Smooth muscle cell (in vitro differentiated cells): Measurements from ENCODE around the gene RAPGEF5. TPM values are rescaled to one million over a fixed set of nuclear protein-coding genes. Genes with fewer than 3 reads are reported as not detected.
A peak's percentile ranks its signal among the peaks of the same experiment; 100 is the strongest.

ENCODE experiments used
- DNase-seq: peaks from one replicate; lab custom pipeline; 2025; ENCODE audit not compliant: unreplicated experiment; lab: John Stamatoyannopoulos, UW
- H2AFZ ChIP-seq: fragments of 200-600 bp; sonication (generic); 2 replicates; pipeline ENCODE4 v1.6.0; 2016; ENCODE audit warnings: antibody characterized with exemption, low read depth, mild to moderate bottlenecking
- H3F3A ChIP-seq: fragments of 200-600 bp; sonication (generic); 2 replicates; pipeline ENCODE4 v1.6.0; 2017; ENCODE audit warnings: antibody characterized with exemption, low read depth
- H3K27ac ChIP-seq: fragments of 200-600 bp; sonication (generic); 2 replicates; pipeline ENCODE4 v1.5.1; 2016; ENCODE audit warnings: low read depth, mild to moderate bottlenecking
- H3K27me3 ChIP-seq: fragments of 200-600 bp; sonication (generic); 2 replicates; pipeline ENCODE4 v1.6.1; 2016; ENCODE audit warnings: low read depth, mild to moderate bottlenecking
- H3K36me3 ChIP-seq: fragments of 200-600 bp; sonication (generic); 2 replicates; pipeline ENCODE4 v1.5.1; 2016; ENCODE audit warnings: low read depth
- H3K4me1 ChIP-seq: fragments of 200-600 bp; sonication (generic); 2 replicates; pipeline ENCODE4 v1.5.1; 2016; ENCODE audit warnings: low read depth
- H3K4me2 ChIP-seq: fragments of 200-600 bp; sonication (generic); 2 replicates; pipeline ENCODE4 v1.6.0; 2016; ENCODE audit warnings: mild to moderate bottlenecking
- H3K4me3 ChIP-seq: fragments of 200-600 bp; sonication (generic); 2 replicates; pipeline ENCODE4 v1.5.1; 2016; ENCODE audit warnings: mild to moderate bottlenecking
- H3K79me2 ChIP-seq: fragments of 200-600 bp; sonication (generic); 2 replicates; pipeline ENCODE4 v1.6.0; 2016; ENCODE audit warnings: low read depth, mild to moderate bottlenecking
- H3K9ac ChIP-seq: fragments of 200-600 bp; sonication (generic); 2 replicates; pipeline ENCODE4 v1.6.0; 2016; ENCODE audit warnings: low read depth
- H3K9me3 ChIP-seq: fragments of 200-600 bp; sonication (generic); replicated peaks from 2 replicates; pipeline ENCODE4 v1.5.1; 2016; ENCODE audit warnings: low read depth
- H4K20me1 ChIP-seq: fragments of 200-600 bp; sonication (generic); 2 replicates; pipeline ENCODE4 v1.6.0; 2016; ENCODE audit warnings: low read depth
- WGBS: methylation state at CpG from one replicate; pipeline ENCODE4 v1.1.7; 2016; ENCODE audit warnings: low lambda C conversion rate; 5-methylcytosine and 5-hydroxymethylcytosine counted together
- polyA plus RNA-seq: library from polyadenylated mRNA; unstranded; fragments of >200 nt; fragmentation: Nextera tagmentation; extraction: Ambion mirVana; gene quantifications from 2 replicates; pipeline ENCODE4 v1.2.1, GENCODE V29; 2016
- total RNA-seq: library from RNA; depleted of rRNA; stranded (reverse); fragments of >200 nt; gene quantifications from 2 replicates; pipeline ENCODE4 v1.2.3, GENCODE V29; 2014
- TF ChIP-seq, protein P1 (sequence below): fragments of 200-600 bp; sonication (generic); IDR thresholded peaks from 2 replicates; pipeline ENCODE4 v1.5.1; 2017; ENCODE audit warnings: borderline replicate concordance, mild to moderate bottlenecking, antibody characterized with exemption; ENCODE audit not compliant: insufficient read depth, poor library complexity, severe bottlenecking

Gene RAPGEF5
- total and polyA plus RNA-seq, 2 experiments from 2014 or later, result 11.4 TPM; not detected in 1

- no peaks in the 10 kb centered on the region for H3F3A ChIP-seq
- 93% methylated on average over 8 of the region's 8 CpGs for WGBS
- no peaks in the 10 kb centered on the region for H4K20me1 ChIP-seq
- no peak overlapping the region for H3K4me2 ChIP-seq
- peaks cover 7% of the 10 kb centered on the region for H3K4me1 ChIP-seq
- H3K27ac ChIP-seq, result no peak overlapping the region
- no peaks in the 10 kb centered on the region for H3K79me2 ChIP-seq
- H3K9ac ChIP-seq, result no peak overlapping the region
- TF ChIP-seq, protein P1, sequence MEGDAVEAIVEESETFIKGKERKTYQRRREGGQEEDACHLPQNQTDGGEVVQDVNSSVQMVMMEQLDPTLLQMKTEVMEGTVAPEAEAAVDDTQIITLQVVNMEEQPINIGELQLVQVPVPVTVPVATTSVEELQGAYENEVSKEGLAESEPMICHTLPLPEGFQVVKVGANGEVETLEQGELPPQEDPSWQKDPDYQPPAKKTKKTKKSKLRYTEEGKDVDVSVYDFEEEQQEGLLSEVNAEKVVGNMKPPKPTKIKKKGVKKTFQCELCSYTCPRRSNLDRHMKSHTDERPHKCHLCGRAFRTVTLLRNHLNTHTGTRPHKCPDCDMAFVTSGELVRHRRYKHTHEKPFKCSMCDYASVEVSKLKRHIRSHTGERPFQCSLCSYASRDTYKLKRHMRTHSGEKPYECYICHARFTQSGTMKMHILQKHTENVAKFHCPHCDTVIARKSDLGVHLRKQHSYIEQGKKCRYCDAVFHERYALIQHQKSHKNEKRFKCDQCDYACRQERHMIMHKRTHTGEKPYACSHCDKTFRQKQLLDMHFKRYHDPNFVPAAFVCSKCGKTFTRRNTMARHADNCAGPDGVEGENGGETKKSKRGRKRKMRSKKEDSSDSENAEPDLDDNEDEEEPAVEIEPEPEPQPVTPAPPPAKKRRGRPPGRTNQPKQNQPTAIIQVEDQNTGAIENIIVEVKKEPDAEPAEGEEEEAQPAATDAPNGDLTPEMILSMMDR, result no peak
- H2AFZ ChIP-seq, result no peak overlapping the region
- H3K27me3 ChIP-seq, result peaks cover 30% of the 10 kb centered on the region
- H3K4me3 ChIP-seq, result no peak overlapping the region
- H3K36me3 ChIP-seq, result no peaks in the 10 kb centered on the region
- no peaks in the 10 kb centered on the region for H3K9me3 ChIP-seq
- no peak for DNase-seq
Measured at GRCh38 chr7:22358820-22359697, 2.1 kb upstream of the RAPGEF5 start.

DNA sequence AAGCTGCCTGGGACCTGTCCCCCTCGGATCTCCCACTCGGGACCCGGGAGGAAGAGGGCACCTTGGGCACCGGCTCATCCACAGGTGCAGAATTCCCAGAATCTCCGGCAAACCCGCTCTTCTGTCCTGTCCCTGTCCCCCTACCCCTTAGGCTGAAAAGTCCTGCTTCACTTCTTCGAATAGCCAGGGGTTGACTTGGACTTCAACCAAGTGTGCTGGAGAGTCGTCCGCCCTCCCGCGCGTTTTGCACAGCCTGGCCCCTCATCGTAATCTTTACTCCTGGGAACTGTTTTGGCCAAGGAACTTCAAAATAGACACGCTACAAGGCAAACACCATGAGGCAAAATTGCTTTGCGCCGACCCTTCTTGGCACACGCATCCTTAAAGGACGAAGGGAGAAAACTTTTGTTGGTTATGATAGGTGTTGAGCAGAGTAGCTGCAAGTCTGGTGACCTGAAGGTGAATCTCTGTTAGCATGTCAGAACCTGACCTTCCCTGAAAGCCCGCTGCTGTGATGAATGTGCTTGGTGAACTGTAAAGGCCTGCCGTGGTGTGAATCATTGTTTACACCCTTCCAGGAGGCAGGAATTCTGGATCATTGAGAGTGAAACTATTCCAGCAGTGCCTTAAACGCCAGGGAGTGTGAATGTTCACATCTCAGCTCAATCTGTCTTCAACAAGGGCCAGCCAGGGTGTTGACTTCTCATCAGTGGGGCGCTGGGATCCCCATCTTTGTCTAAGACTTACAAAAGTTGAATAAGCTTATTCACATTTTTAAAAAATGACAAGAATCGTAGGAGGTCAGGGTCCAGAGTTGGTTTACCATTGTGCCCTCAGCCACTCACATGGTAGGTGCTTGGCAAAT is 589 bp upstream of the RAPGEF5 start:
- no peak for DNase-seq
- Histone ChIP-seq H3K4me2 (peak overlapping the region; percentile 85), H3K9ac (no peak overlapping the region), H3K79me2 (no peaks in the 10 kb centered on the region), H3K27me3 (peaks cover 30% of the 10 kb centered on the region), H2AFZ (no peak overlapping the region), H3K27ac (no peak overlapping the region), H4K20me1 (no peaks in the 10 kb centered on the region), H3F3A (no peaks in the 10 kb centered on the region), H3K36me3 (no peaks in the 10 kb centered on the region), H3K9me3 (no peaks in the 10 kb centered on the region), H3K4me1 (peaks cover 7% of the 10 kb centered on the region), H3K4me3 (peak overlapping the region; percentile 46)
- TF ChIP-seq, protein P1, result no peak
- 41% methylated on average over 21 of the region's 23 CpGs for WGBS

DNA sequence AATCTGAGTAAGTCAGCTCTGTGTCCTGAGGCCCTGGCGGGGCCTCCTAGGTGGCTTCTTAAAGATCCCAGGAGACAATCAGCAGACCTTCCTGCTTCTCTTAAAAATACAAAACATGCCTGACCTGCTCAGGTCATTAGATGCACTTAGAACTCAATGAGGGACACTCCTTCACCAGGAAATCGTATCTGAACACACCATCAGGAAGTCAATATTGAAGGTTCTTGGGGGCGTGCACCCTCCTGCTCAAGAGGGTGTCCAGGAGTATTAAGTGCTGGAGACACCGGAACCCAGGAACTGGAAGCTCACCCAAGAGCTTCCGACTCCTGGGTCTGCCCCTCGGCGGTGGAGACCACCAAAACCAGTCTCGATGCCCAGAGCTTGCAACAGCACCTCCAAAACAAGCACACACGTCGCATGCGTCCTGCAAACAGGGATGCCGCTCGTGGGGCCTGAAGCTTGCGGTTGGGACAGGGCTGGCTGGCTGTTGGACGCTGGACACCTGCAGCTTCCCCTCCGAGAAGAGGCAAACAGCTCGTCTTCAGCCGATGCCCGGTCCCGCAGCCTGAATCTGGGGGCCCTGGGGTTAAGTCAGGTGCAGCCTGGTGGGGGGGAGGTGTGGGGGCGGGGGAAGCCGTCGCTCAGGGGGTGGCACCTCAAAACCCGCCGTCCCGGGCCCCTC is 803 bp downstream of the RAPGEF5 start:
- no peak overlapping the region for H3K27ac ChIP-seq
- peaks cover 7% of the 10 kb centered on the region for H3K4me1 ChIP-seq
- H3K27me3 ChIP-seq, result peaks cover 30% of the 10 kb centered on the region
- no peak overlapping the region for H3K9ac ChIP-seq
- WGBS, result 26% methylated on average over 20 of the region's 26 CpGs
- H3K4me3 ChIP-seq, result peak overlapping the region; percentile 46
- no peaks in the 10 kb centered on the region for H3K79me2 ChIP-seq
- no peak for DNase-seq
- TF ChIP-seq, protein P1, result no peak
- H3F3A ChIP-seq, result no peaks in the 10 kb centered on the region
- H3K9me3 ChIP-seq, result no peaks in the 10 kb centered on the region
- H2AFZ ChIP-seq, result no peak overlapping the region
- H4K20me1 ChIP-seq, result no peaks in the 10 kb centered on the region
- H3K36me3 ChIP-seq, result no peaks in the 10 kb centered on the region
- peak overlapping the region; percentile 85 for H3K4me2 ChIP-seq
